GM19455 (cell line): Measurements from ENCODE around the gene COA4.

Source experiments
- ATAC-seq: cut with Tn5 transposase; IDR thresholded peaks from one replicate; pipeline ENCODE4 v1.9.1; 2021; ENCODE audit not compliant: unreplicated experiment

COA4 gene

DNA sequence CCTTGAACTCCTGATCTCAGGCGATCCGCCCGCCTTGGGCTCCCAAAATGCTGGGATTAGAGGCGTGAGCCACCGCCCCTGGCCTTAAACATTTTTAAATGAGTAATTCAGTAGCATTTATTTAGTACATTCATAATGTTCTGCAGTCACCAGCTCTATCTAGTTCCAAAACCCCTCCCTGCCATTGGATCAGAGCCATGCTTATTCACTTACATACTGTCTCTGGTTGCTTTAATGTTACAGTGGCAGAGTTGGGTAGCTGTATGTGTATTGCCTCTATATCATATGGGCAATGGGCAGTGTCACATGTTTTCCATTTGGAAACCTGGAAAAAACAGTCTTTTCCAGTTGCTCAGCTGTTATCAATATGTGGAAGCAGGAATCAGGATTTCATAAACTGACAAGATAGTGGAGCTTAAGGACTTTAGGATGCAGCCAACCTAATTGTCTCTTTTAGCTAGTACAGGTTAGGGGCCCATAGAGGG, 10.5 kb downstream of the COA4 start:
- ATAC-seq: no peak

DNA sequence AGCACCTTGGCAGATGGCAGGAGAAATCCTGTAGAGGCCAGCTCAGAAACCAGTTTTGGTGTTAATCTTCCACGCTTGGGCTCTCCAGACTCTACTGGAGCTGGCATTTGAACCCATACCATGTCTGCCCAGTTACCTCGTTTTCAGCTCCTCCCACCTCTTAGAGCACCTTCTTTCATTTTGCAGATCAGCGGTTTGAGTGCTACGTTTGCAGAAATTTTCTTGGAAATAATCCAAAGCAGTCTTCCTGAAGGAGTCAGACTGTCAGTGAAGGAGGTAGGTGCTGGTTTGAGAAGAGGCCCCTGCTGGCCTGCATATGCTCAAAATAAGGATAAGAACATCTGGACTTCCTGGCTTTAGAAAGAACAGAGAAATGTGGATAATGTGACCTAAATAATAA, 13.7 kb downstream of the COA4 start:
- no peak for ATAC-seq

DNA sequence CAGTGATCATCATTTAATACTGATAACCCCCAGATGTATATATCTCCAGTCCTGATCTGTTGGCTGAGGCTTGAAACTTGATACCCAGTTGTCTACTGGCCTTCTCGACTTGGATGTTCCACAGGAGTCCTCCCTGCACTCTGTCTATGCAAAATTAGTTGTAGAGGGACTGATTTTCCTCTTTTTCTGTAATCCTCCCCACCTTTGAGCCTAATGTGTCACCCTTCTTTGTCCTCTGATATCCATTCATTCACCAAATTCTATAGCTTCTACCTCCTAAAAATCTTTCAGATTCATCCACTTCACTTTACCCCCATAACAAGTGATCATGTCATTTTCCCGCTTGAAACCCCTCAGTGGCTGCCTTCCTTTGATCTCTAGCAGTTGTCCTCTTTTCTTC, 16.4 kb downstream of the COA4 start:
- no peak for ATAC-seq

DNA sequence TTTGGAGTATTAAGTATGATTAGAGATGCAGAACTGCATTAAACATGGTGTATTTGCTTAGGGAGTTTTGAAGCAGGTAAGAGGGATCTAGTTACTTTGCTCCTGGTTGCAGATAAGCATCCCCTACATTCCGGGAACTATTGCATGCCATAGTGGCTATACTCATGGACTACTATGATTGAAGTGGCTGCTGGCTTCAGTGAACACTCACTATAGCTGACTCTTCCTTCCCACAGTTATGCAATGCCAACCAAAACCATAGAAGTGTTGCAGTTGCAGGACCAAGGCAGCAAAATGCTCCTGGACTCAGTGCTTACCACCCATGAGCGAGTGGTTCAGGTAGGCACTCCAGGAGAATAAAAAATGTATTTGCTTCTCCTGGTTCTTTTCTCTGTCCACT, 17.0 kb downstream of the COA4 start:
- no peak for ATAC-seq

DNA sequence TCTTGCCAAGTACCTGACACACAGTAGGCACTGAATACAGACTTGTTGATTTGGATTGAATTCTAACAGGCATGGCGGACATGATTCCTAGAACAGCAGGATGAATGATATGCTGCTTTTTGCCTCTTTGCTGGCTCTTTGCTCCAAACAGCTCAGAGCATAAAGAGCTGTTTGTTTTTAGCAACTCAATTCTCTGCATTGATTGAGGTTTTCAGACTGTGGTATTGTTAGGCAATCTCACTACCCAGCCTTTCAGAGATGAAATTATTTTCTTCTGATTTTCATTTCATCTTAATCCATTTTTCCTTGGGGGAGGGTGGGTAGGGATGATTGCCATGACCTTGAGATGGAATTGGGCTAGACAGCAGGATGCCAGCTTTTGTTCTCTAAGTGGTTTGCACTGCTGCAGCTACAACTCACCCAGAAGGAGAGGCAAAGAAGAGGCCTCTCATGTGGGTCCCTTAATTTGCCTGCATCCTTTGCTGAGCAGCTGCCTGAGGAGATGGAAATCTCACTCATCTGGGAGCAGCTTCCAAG, 20.5 kb downstream of the COA4 start:
- ATAC-seq: no peak

GRCh38 chr11:73854680-73855079, 22.0 kb downstream of the COA4 start:
- ATAC-seq: no peak

DNA sequence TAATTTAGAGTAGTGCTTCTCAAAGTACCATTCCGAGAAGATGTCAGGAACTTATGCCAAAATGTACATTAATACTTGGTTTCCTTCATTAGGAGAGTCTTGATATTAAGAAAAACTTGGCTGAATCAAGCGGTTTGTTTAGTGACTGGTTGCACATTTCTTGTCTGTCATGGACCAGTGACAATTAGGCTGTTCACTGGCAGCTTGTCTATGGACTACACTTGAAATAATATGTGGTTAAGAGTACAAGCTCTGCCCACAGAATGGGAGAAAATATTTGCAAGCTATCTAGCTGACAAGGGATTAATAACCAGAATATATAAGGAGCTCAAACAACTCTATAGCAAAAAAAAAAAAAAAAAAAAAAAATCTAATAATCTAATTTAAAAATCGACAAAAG, 24.6 kb downstream of the COA4 start:
- ATAC-seq: no peak

DNA sequence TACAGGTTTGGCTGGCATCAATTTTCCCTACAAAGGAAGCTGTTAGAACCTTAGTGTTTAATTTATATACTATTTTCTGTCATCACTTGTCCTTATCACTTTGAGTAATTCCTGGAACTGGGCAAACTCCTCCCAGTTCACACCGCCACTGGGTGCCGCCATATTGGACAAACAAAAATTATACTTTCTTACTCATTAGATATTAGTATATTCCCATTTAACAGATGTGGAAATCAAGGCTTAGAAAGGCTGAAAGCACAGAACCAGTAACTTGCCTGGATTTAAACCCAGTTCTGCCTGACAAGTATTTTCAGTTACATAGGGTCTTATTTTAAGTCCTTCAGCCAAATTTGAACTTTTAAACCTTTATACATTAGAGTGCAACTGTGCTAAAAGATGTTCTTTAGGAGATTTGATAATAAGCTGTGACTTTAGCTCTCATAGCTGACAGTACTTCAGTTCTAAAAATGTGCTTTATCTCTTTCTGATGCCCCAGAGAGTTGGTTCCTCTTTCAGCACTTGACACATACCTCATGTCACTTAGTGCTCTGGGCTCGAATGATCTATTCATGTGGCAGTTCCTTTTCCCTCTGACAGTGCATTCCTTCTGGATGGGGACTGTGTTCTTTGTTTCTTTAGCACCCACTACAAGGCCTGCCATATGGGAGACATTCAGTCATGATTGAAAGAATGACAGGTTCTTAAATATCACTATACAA, 25.4 kb downstream of the COA4 start:
- ATAC-seq: no peak

- no peak for ATAC-seq
Measured at GRCh38 chr11:73839123-73839457, 37.6 kb downstream of the COA4 start.

DNA sequence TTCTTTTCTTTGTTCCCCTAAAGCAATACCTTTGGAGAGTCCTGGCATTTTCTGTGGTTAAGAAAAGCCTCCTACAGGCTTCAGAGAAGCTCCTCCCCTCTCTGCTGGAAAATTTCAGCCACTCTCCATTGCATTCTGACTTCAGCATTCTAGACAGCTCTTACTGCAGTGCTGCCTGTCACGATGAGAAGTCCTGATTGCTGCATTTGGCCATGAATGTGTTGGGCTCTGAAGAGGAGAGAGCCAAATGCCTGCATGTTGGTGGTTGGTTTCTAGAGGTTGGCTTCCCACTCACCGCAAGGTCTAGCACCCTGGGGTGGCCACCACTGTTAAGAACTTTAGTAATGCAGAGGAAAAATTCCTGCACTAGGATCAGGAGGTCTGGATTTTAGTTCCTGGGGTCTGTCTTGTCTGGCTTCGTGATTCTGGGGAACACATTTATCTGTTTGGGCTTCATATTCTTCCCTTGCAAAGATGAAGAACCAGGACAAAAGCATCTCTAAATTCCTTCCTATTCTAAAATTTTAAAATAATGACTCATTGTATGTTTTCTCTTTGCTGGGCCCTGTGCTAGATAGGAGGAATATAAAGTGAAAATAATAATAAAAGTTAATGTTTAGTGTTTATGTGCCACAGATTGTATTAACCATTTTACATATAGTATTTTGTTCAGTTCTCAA, 38.1 kb downstream of the COA4 start:
- no peak for ATAC-seq

GRCh38 chr11:73833067-73833466, 43.6 kb downstream of the COA4 start:
- ATAC-seq: no peak

GRCh38 chr11:73830261-73830660, 46.4 kb downstream of the COA4 start:
- no peak for ATAC-seq
